ENCODE data around the gene RAB11FIP4. TPM values are rescaled to one million over a fixed set of nuclear protein-coding genes. Genes with fewer than 3 reads are reported as not detected.

The RAB11FIP4 gene
- total RNA-seq, 1 experiment from 2014 or later: 10.8 TPM

DNA sequence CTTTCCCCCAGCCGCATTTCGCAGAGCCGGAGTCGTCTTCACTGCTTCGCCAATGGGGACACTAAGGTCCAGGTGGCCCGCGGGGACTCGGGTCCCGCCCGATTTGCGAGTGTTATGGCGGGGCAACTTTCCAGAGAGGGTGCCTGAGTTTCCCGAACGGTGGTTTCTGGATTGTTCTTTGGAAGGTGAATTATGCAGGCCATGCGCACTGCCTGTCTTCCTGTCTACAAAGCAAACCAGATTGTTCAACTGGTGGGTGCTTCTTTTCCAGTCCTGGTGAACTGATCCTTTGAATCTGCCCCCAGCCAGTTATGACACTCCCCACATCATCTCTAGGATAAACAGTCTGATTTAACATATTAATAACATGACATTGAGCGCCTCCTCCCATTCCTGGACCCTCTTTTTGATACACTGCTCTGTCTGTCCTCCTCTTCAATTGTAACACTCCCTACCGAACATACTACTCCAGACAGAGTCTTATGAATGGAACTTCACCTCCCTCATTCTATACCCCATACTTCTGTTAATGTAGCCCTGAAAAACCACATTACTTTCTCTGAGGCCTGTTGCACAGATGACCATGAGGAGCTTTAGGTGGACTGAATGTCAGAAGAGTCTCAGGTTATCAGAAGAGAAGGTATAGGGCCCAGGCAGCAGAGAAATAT lies 159.0 kb downstream of the RAB11FIP4 start:
- Histone ChIP-seq H3K9me3 (ENCODE audit: control insufficient read depth, insufficient read depth, low read depth, low read length) (no peaks in the 10 kb centered on the region), H3K4me1 (ENCODE audit: control insufficient read depth, insufficient read depth, low read length) (0 out of 2 replicates have a peak, but pooled peaks cover 5% of the 10 kb centered on the region), H3K27ac (ENCODE audit: low read length) (peak overlapping the region; percentile 57), H3K4me3 (ENCODE audit: low read depth in 2 of 2, low read length in 2 of 2) (peak overlapping the region; percentile 57 to 73), H3K36me3 (ENCODE audit: control insufficient read depth, insufficient read depth, low read length) (no peaks in the 10 kb centered on the region; the same call in 1 of the 2 replicates), H3K27me3 (ENCODE audit: control insufficient read depth, insufficient read depth, low read length) (no peaks in the 10 kb centered on the region)
- POLR2A ChIA-PET: no interaction called here
- DNase-seq (ENCODE audit: low read depth, low spot score): peak; percentile 41
- CTCF ChIA-PET: interaction anchor here (0.6 kb wide), 1 partner anchor 20 kb away, joined by 3 read pairs; no protein-coding TSS in a partner anchor
- intact Hi-C loops (cut with micrococcal nuclease; ENCODE audit: unreplicated experiment) (no loop called here), in situ Hi-C loops (cut with HindIII; ENCODE audit: low pct_unique_long_range_greater_than_20kb, low sequenced_read_pairs) (no loop called here)
- no peak for ATAC-seq
- TF ChIP-seq TCF7L2 (IDR thresholded peaks at IDR 0.05; ENCODE audit: low read depth, low read length): 0 out of 2 replicates have a peak, but pooled peaks have one; percentile 15
- TF ChIP-seq, protein P1, sequence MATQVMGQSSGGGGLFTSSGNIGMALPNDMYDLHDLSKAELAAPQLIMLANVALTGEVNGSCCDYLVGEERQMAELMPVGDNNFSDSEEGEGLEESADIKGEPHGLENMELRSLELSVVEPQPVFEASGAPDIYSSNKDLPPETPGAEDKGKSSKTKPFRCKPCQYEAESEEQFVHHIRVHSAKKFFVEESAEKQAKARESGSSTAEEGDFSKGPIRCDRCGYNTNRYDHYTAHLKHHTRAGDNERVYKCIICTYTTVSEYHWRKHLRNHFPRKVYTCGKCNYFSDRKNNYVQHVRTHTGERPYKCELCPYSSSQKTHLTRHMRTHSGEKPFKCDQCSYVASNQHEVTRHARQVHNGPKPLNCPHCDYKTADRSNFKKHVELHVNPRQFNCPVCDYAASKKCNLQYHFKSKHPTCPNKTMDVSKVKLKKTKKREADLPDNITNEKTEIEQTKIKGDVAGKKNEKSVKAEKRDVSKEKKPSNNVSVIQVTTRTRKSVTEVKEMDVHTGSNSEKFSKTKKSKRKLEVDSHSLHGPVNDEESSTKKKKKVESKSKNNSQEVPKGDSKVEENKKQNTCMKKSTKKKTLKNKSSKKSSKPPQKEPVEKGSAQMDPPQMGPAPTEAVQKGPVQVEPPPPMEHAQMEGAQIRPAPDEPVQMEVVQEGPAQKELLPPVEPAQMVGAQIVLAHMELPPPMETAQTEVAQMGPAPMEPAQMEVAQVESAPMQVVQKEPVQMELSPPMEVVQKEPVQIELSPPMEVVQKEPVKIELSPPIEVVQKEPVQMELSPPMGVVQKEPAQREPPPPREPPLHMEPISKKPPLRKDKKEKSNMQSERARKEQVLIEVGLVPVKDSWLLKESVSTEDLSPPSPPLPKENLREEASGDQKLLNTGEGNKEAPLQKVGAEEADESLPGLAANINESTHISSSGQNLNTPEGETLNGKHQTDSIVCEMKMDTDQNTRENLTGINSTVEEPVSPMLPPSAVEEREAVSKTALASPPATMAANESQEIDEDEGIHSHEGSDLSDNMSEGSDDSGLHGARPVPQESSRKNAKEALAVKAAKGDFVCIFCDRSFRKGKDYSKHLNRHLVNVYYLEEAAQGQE (IDR thresholded peaks at IDR 0.05; ENCODE audit: insufficient read depth in 1 of 2, low read depth in 2 of 2, low read length in 1 of 2): no peak
- no TSS peak for BruUV-seq (replicated peaks)

DNA sequence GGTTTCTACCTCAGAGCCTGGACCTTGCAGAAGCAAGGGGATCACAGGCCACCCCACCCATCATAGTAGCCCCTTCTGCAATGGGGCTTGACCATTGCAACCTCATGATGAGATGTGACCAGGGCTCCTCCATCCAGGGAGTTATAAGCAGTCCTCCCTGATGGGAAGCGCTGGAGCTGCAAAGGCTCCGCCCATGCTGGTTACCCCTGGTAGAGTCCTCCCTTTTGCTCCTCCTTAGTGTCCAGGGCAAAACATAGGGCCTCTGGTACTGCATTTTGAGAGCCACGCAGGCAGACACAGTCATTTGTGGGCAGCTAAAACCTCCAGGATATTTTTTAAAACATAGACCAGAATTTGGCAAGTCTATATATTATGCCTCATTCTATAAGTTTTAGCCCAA lies 161.1 kb downstream of the RAB11FIP4 start:
- H3K4me3 ChIP-seq (ENCODE audit: low read depth in 2 of 2, low read length in 2 of 2): no peak overlapping the region
- no peaks in the 10 kb centered on the region for H3K9me3 ChIP-seq (ENCODE audit: control insufficient read depth, insufficient read depth, low read depth, low read length)
- H3K27me3 ChIP-seq (ENCODE audit: control insufficient read depth, insufficient read depth, low read length): no peaks in the 10 kb centered on the region
- no peak for DNase-seq (ENCODE audit: low read depth, low spot score)
- intact Hi-C loops (cut with micrococcal nuclease; ENCODE audit: unreplicated experiment): no loop called here
- no peak overlapping the region for H3K27ac ChIP-seq (ENCODE audit: low read length)
- ChIA-PET POLR2A (no interaction called here), CTCF (interaction anchor here (0.6 kb wide), 1 partner anchor 336 kb away, joined by 3 read pairs; no protein-coding TSS in a partner anchor)
- in situ Hi-C loops (cut with HindIII; ENCODE audit: low pct_unique_long_range_greater_than_20kb, low sequenced_read_pairs): no loop called here
- no peak for ATAC-seq
- TF ChIP-seq POLR2AphosphoS5 (IDR thresholded peaks at IDR 0.05; ENCODE audit: low read depth, low read length) (no peak), TCF7L2 (IDR thresholded peaks at IDR 0.05; ENCODE audit: low read depth, low read length) (no peak), SIN3A (IDR thresholded peaks at IDR 0.05; ENCODE audit: borderline replicate concordance, insufficient read depth, low read depth, low read length) (no peak)
- TF ChIP-seq, protein P2, sequence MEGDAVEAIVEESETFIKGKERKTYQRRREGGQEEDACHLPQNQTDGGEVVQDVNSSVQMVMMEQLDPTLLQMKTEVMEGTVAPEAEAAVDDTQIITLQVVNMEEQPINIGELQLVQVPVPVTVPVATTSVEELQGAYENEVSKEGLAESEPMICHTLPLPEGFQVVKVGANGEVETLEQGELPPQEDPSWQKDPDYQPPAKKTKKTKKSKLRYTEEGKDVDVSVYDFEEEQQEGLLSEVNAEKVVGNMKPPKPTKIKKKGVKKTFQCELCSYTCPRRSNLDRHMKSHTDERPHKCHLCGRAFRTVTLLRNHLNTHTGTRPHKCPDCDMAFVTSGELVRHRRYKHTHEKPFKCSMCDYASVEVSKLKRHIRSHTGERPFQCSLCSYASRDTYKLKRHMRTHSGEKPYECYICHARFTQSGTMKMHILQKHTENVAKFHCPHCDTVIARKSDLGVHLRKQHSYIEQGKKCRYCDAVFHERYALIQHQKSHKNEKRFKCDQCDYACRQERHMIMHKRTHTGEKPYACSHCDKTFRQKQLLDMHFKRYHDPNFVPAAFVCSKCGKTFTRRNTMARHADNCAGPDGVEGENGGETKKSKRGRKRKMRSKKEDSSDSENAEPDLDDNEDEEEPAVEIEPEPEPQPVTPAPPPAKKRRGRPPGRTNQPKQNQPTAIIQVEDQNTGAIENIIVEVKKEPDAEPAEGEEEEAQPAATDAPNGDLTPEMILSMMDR (IDR thresholded peaks at IDR 0.05): no peak
- TF ChIP-seq, protein P1 (IDR thresholded peaks at IDR 0.05; ENCODE audit: insufficient read depth in 1 of 2, low read depth in 2 of 2, low read length in 1 of 2): no peak
- no peaks in the 10 kb centered on the region; the same call in 1 of the 2 replicates for H3K36me3 ChIP-seq (ENCODE audit: control insufficient read depth, insufficient read depth, low read length)
- no TSS peak for BruUV-seq (replicated peaks)
- H3K4me1 ChIP-seq (ENCODE audit: control insufficient read depth, insufficient read depth, low read length): 0 out of 2 replicates have a peak, but pooled peaks cover 5% of the 10 kb centered on the region
